Fibroblast of the aortic adventitia (primary cell): Measurements from ENCODE around the gene OR6C1. TPM values are rescaled to one million over a fixed set of nuclear protein-coding genes. Genes with fewer than 3 reads are reported as not detected.
"Not testable (repeated sequence)": the region's sequence is repeated elsewhere in the genome, so short reads cannot be mapped to it uniquely, and the experiment has no call there.

ENCODE experiments used
- DNase-seq: peaks from one replicate; pipeline ENCODE4 v3.0.0-alpha.2; 2010; ENCODE audit warnings: low read depth
- H3K4me3 ChIP-seq: 2 replicates; pipeline ENCODE4 v1.5.1; 2011; ENCODE audit warnings: low read depth, mild to moderate bottlenecking, control low read depth, low read length, moderate library complexity
- CTCF ChIP-seq: IDR thresholded peaks from 2 replicates; pipeline ENCODE4 v1.5.1; 2011; ENCODE audit warnings: mild to moderate bottlenecking, low read length, control low read depth, inconsistent platforms; ENCODE audit not compliant: insufficient read depth
- total RNA-seq: library from RNA; depleted of rRNA; stranded (reverse); fragments of >200 nt; gene quantifications from 2 replicates; pipeline ENCODE4 v1.2.3, GENCODE V29; 2012; ENCODE audit warnings: low replicate concordance

The OR6C1 gene
- total RNA-seq, 1 donor: not detected

- DNase-seq: no peak
- no peak for TF ChIP-seq CTCF
- H3K4me3 ChIP-seq: no peak overlapping the region
These were observed 21.9 kb downstream of the OR6C1 start for GRCh38 chr12:55336002-55336401.

- not testable (repeated sequence) for H3K4me3 ChIP-seq, DNase-seq
These were observed 41.2 kb downstream of the OR6C1 start for GRCh38 chr12:55355338-55355737.

- no peak within 1 kb of the TSS for H3K4me3 ChIP-seq
- no peak for TF ChIP-seq CTCF
- no peak for DNase-seq
These were observed 48.5 kb downstream of the OR6C1 start, which contains the start of gene OR6C75 for GRCh38 chr12:55362675-55363074. Gene OR6C75 (plus strand): TSS chr12:55362975. CDS start chr12:55365111, 2,136 bp downstream.

- no peak for TF ChIP-seq CTCF
- no peak for DNase-seq
- no peak overlapping the region for H3K4me3 ChIP-seq
These were observed 50.9 kb downstream of the OR6C1 start for GRCh38 chr12:55365086-55365485.

Other genes starting within 250 kb of the OR6C1 start
- not detected in 2 replicates for gene OR9K2, start 187.9 kb upstream of the OR6C1 start, total RNA-seq
- not detected in 2 replicates for gene OR10A7, start 93.3 kb upstream of the OR6C1 start, total RNA-seq
- not detected in 2 replicates for gene OR6C74, start 69.7 kb upstream of the OR6C1 start, total RNA-seq
- not detected in 2 replicates for gene OR6C6, start 17.8 kb upstream of the OR6C1 start, total RNA-seq
- not detected in 2 replicates for gene OR6C3, start 16.4 kb downstream of the OR6C1 start, total RNA-seq
- gene OR6C75, start 48.6 kb downstream of the OR6C1 start, total RNA-seq: not detected in 2 replicates
- gene OR6C65, start 86.2 kb downstream of the OR6C1 start, total RNA-seq: not detected in 2 replicates
- not detected in 2 replicates for gene OR6C76, start 111.9 kb downstream of the OR6C1 start, total RNA-seq
- not detected in 2 replicates for gene OR6C2, start 129.7 kb downstream of the OR6C1 start, total RNA-seq
- gene OR6C70, start 155.8 kb downstream of the OR6C1 start, total RNA-seq: not detected in 2 replicates
- not detected in 2 replicates for gene OR6C68, start 178.0 kb downstream of the OR6C1 start, total RNA-seq
- gene OR6C4, start 235.3 kb downstream of the OR6C1 start, total RNA-seq: not detected in 2 replicates